DOHH2 (cell line): ENCODE data around the gene TMED7.

Source experiments
- H3F3A ChIP-seq: fragments of 200-600 bp; sonication (generic), shearing (Covaris generic); 2 replicates; pipeline ENCODE4 v1.6.0; 2016; ENCODE audit warnings: antibody characterized with exemption, mild to moderate bottlenecking; ENCODE audit not compliant: control insufficient read depth, insufficient read depth
- H3K27ac ChIP-seq: fragments of 200-600 bp; sonication (generic); 2 replicates; pipeline ENCODE4 v1.5.1; 2014; ENCODE audit warnings: low read depth, mild to moderate bottlenecking, low read length, moderate library complexity
- H3K27me3 ChIP-seq: fragments of 200-600 bp; sonication (generic); 2 replicates; pipeline ENCODE4 v1.6.1; 2014; ENCODE audit warnings: mild to moderate bottlenecking, low read length, mixed read lengths; ENCODE audit not compliant: control insufficient read depth
- H3K36me3 ChIP-seq: fragments of 200-600 bp; sonication (generic); 2 replicates; pipeline ENCODE4 v1.6.1; 2014; ENCODE audit warnings: mild to moderate bottlenecking, low read length, moderate library complexity, mixed read lengths; ENCODE audit not compliant: control insufficient read depth
- H3K4me1 ChIP-seq: fragments of 200-600 bp; sonication (generic); 2 replicates; pipeline ENCODE4 v1.6.1; 2014; ENCODE audit warnings: mild to moderate bottlenecking, low read length, mixed read lengths; ENCODE audit not compliant: control insufficient read depth
- H3K4me2 ChIP-seq: fragments of 200-600 bp; sonication (generic); 2 replicates; pipeline ENCODE4 v1.6.0; 2014; ENCODE audit warnings: mild to moderate bottlenecking, low read length, moderate library complexity
- H3K4me3 ChIP-seq: fragments of 200-600 bp; sonication (generic); 2 replicates; pipeline ENCODE4 v1.5.1; 2014; ENCODE audit warnings: mild to moderate bottlenecking, low read length, mixed read lengths
- H3K79me2 ChIP-seq: fragments of 200-600 bp; sonication (generic); 2 replicates; pipeline ENCODE4 v1.6.1; 2014; ENCODE audit warnings: mild to moderate bottlenecking, low read length, mixed read lengths; ENCODE audit not compliant: control insufficient read depth
- H3K9me2 ChIP-seq: fragments of 200-600 bp; sonication (generic); replicated peaks from 2 replicates; pipeline ENCODE4 v1.6.1; 2014; ENCODE audit warnings: mild to moderate bottlenecking, low read length, mixed read lengths; ENCODE audit not compliant: control insufficient read depth
- H3K9me3 ChIP-seq: fragments of 200-600 bp; sonication (generic); 2 replicates; pipeline ENCODE4 v1.6.1; 2014; ENCODE audit warnings: antibody characterized with exemption, low read length, mixed read lengths; ENCODE audit not compliant: control insufficient read depth, insufficient read depth
- H4K20me1 ChIP-seq: fragments of 200-600 bp; sonication (generic); 2 replicates; pipeline ENCODE4 v1.6.0; 2014; ENCODE audit warnings: low read depth, mild to moderate bottlenecking, antibody characterized with exemption, low read length, moderate library complexity; ENCODE audit not compliant: control insufficient read depth, insufficient read depth
- EZH2phosphoT487 ChIP-seq: fragments of 200-600 bp; sonication (generic); IDR thresholded peaks from 2 replicates; pipeline ENCODE4 v1.6.1; 2017; ENCODE audit warnings: borderline replicate concordance, mild to moderate bottlenecking, antibody characterized with exemption, low read length, moderate library complexity, mixed read lengths
- TF ChIP-seq, protein P1 (sequence below): fragments of 200-600 bp; sonication (generic); IDR thresholded peaks from one replicate; pipeline ENCODE4 v1.5.1; 2014; ENCODE audit warnings: antibody characterized with exemption, mild to moderate bottlenecking, low read depth, low read length; ENCODE audit not compliant: poor library complexity, severe bottlenecking

Gene TMED7

DNA sequence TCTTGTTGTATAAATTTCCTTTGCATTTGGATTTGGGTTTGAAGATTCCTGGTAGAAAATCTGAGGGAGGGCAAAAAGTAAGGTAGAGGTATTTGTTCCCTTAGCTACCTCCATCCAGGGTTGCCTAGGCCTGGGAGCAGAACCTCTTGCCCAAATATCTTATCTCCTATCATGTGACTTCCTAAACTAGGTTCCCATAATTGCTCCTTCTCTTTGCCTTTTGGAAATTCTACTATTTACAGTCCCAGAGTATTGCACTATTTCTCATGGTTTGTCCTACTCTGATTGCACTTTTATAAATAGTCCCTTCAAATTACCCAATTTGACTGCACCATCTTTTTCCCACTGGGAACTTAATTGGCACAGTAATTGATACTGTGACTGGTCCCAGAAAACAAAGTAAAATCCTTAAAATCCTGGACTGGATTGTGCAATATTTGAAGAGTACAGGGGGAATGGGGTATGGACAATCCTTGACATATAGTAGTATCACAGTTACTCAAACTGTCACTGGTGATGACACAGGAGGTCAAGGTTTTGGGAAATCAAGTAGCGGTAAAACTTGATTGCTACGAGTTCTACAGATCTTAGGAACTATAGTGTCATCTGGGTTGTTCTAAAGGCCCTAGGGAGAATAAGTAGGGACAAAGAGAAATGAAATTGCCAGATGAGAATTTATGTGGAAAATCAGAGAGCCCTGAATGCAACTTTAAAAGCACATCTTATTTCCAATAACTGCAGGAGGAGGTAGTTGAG is 31.5 kb upstream of the TMED7 start:
- TF ChIP-seq EZH2phosphoT487: no peak
- TF ChIP-seq, protein P1, sequence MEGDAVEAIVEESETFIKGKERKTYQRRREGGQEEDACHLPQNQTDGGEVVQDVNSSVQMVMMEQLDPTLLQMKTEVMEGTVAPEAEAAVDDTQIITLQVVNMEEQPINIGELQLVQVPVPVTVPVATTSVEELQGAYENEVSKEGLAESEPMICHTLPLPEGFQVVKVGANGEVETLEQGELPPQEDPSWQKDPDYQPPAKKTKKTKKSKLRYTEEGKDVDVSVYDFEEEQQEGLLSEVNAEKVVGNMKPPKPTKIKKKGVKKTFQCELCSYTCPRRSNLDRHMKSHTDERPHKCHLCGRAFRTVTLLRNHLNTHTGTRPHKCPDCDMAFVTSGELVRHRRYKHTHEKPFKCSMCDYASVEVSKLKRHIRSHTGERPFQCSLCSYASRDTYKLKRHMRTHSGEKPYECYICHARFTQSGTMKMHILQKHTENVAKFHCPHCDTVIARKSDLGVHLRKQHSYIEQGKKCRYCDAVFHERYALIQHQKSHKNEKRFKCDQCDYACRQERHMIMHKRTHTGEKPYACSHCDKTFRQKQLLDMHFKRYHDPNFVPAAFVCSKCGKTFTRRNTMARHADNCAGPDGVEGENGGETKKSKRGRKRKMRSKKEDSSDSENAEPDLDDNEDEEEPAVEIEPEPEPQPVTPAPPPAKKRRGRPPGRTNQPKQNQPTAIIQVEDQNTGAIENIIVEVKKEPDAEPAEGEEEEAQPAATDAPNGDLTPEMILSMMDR: no peak
- Histone ChIP-seq H3K4me1 (no peaks in the 10 kb centered on the region), H3K27ac (no peak overlapping the region), H3K9me3 (no peaks in the 10 kb centered on the region), H3K4me2 (no peak overlapping the region), H3K4me3 (no peak overlapping the region), H3K9me2 (no peaks in the 10 kb centered on the region), H4K20me1 (no peaks in the 10 kb centered on the region), H3K36me3 (no peaks in the 10 kb centered on the region), H3K27me3 (no peaks in the 10 kb centered on the region), H3F3A (no peaks in the 10 kb centered on the region), H3K79me2 (no peaks in the 10 kb centered on the region)

DNA sequence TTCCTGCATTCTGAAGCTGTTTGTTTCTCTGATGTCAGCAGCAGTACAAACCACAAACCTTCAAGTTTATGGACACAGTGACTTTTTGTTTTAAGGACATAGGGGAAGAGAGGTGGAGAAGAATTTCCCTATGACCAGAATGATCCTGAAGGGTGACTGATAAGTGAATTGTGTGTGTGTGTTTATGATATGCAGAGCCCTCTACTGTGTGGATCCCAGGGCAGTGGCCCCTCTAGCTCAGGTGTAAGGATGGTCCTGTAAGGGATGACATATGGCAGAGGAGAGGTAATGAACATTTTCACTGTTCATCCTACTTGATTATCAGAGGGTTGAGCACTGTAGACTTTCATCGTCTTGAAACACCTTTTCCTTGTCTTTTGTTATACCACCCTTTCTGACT is 30.6 kb upstream of the TMED7 start:
- no peak overlapping the region for H3K27ac ChIP-seq
- H3K9me3 ChIP-seq: no peaks in the 10 kb centered on the region
- H3K27me3 ChIP-seq: no peaks in the 10 kb centered on the region
- no peaks in the 10 kb centered on the region for H3F3A ChIP-seq
- no peaks in the 10 kb centered on the region for H3K9me2 ChIP-seq
- H3K36me3 ChIP-seq: no peaks in the 10 kb centered on the region
- no peak overlapping the region for H3K4me3 ChIP-seq
- no peaks in the 10 kb centered on the region for H3K4me1 ChIP-seq
- no peak overlapping the region for H3K4me2 ChIP-seq
- no peaks in the 10 kb centered on the region for H3K79me2 ChIP-seq
- no peaks in the 10 kb centered on the region for H4K20me1 ChIP-seq
- TF ChIP-seq, protein P1: no peak
- no peak for TF ChIP-seq EZH2phosphoT487

DNA sequence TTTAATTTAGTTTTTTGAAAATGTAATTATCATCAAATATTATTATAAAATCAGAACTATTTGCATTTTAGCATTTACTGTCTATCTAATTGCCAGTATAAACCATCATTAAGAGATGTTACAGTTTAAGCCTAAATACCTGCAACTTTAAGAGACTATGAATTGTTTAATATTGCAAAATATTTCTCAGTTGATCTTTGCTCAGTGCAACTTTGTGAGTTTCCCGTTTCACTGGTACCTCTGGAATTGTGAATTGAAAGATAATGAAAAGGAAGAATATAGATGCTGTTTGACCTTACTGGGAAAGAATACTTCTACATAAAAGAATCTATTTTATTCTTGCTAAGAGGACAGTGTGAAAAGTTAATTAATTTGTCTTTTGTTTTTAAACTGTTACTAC is 30.2 kb upstream of the TMED7 start:
- Histone ChIP-seq H3K4me1 (no peaks in the 10 kb centered on the region), H3K36me3 (no peaks in the 10 kb centered on the region), H4K20me1 (no peaks in the 10 kb centered on the region), H3K27ac (no peak overlapping the region), H3F3A (no peaks in the 10 kb centered on the region), H3K27me3 (no peaks in the 10 kb centered on the region), H3K9me3 (no peaks in the 10 kb centered on the region), H3K9me2 (no peaks in the 10 kb centered on the region), H3K4me3 (no peak overlapping the region), H3K4me2 (no peak overlapping the region), H3K79me2 (no peaks in the 10 kb centered on the region)
- no peak for TF ChIP-seq EZH2phosphoT487
- TF ChIP-seq, protein P1: no peak
